ENCODE measurements around the gene RUFY3. TPM values are rescaled to one million over a fixed set of nuclear protein-coding genes. Genes with fewer than 3 reads are reported as not detected.
A peak's percentile ranks its signal among the peaks of the same experiment; 100 is the strongest.

The RUFY3 gene
- total RNA-seq, 3 donors from 2014 or later (not counting 1 experiment from before 2014, with no cell fraction given): 31.6 to 38.1 (median 33.4) TPM

- Histone ChIP-seq H3K4me1 (ENCODE audit: control insufficient read depth, insufficient read depth, low read length) (no peaks in the 10 kb centered on the region), H3K27ac (ENCODE audit: low read length) (no peak overlapping the region), H3K36me3 (ENCODE audit: control insufficient read depth, insufficient read depth, low read length) (peaks cover 26% of the 10 kb centered on the region), H3K4me3 (ENCODE audit: low read length) (no peak overlapping the region), H3K27me3 (ENCODE audit: control insufficient read depth, insufficient read depth, low read length) (no peaks in the 10 kb centered on the region), H3K9me3 (ENCODE audit: control insufficient read depth, insufficient read depth, low read length) (no peaks in the 10 kb centered on the region)
- Mint-ChIP-seq H3K4me1 (no peaks in the 10 kb centered on the region), H3K4me3 (no peak overlapping the region), H3K36me3 (no peaks in the 10 kb centered on the region), H3K27ac (no peak overlapping the region), H3K9me3 (no peaks in the 10 kb centered on the region), H3K27me3 (ENCODE audit: low read depth in 2 of 2) (no peaks in the 10 kb centered on the region)
- no peak for TF ChIP-seq CTCF (IDR thresholded peaks at IDR 0.05)
- WGBS (ENCODE audit: insufficient coverage): 83% methylated on average over 1 of the region's 1 CpG
- intact Hi-C loops (cut with micrococcal nuclease): no loop called here
- no peak for DNase-seq
- no peak for ATAC-seq
Measured at GRCh38 chr4:70788733-70789132, 67.0 kb downstream of the RUFY3 start.

DNA sequence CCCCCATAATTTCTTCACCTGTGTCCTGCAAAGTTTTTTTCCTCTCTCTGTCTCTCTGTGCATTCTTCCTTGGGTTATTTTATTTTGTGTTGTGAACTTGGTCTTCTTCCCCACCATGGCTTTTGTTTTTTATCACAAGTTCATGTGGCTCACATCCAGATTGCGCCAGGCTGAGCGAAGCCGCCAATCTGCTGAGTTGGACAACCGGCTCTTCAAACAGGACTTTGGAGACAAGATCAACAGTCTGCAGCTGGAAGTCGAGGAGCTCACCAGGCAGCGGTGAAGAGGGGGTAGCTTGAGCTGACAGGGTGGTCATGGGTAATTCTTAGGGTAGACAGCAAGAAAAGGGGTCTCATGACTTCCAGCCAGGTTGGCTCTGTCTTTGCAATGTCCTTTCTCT lies 71.9 kb downstream of the RUFY3 start:
- TF ChIP-seq CTCF (IDR thresholded peaks at IDR 0.05): no peak
- Histone ChIP-seq H3K4me3 (ENCODE audit: low read length) (no peak overlapping the region), H3K9me3 (ENCODE audit: control insufficient read depth, insufficient read depth, low read length) (no peaks in the 10 kb centered on the region), H3K27me3 (ENCODE audit: control insufficient read depth, insufficient read depth, low read length) (no peaks in the 10 kb centered on the region), H3K4me1 (ENCODE audit: control insufficient read depth, insufficient read depth, low read length) (no peaks in the 10 kb centered on the region), H3K36me3 (ENCODE audit: control insufficient read depth, insufficient read depth, low read length) (peaks cover 17% of the 10 kb centered on the region), H3K27ac (ENCODE audit: low read length) (no peak overlapping the region)
- intact Hi-C loops (cut with micrococcal nuclease): no loop called here
- H3K36me3 Mint-ChIP-seq: peaks cover 7% of the 10 kb centered on the region
- 97% methylated on average over 6 of the region's 6 CpGs for WGBS (ENCODE audit: insufficient coverage)
- no peaks in the 10 kb centered on the region for H3K4me1 Mint-ChIP-seq
- no peak overlapping the region for H3K27ac Mint-ChIP-seq
- no peaks in the 10 kb centered on the region for H3K9me3 Mint-ChIP-seq
- H3K27me3 Mint-ChIP-seq (ENCODE audit: low read depth in 2 of 2): no peaks in the 10 kb centered on the region
- DNase-seq (no peak), ATAC-seq (no peak)
- H3K4me3 Mint-ChIP-seq: no peak overlapping the region

DNA sequence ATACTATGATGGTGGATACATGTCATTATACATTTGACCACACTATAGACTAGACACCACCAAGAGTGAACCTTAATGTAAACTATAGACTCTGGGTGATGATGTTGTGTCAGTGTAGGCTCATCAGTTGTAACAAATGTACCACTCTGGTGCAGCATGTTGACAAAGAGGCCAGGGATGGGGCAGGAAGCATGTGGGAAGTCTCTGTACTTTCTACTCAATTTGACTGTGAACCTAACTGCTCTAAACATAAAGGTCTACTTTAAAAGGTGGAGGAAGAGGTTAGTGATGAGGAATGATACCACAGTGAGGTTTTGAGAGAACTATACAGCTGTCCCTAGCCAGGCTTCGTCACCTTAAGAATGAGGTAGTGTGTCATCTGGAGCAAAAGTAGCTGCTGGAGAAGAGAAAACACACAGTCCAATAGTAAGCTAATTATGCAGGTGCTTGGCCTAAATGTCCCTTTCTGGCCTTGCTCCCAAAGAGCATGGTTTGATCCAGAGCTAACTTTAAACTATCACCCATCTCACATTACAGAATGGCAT lies 79.6 kb downstream of the RUFY3 start:
- no peaks in the 10 kb centered on the region for H3K9me3 Mint-ChIP-seq
- Histone ChIP-seq H3K36me3 (ENCODE audit: control insufficient read depth, insufficient read depth, low read length) (no peaks in the 10 kb centered on the region), H3K27ac (ENCODE audit: low read length) (no peak overlapping the region), H3K4me1 (ENCODE audit: control insufficient read depth, insufficient read depth, low read length) (no peaks in the 10 kb centered on the region), H3K9me3 (ENCODE audit: control insufficient read depth, insufficient read depth, low read length) (no peaks in the 10 kb centered on the region), H3K27me3 (ENCODE audit: control insufficient read depth, insufficient read depth, low read length) (no peaks in the 10 kb centered on the region), H3K4me3 (ENCODE audit: low read length) (no peak overlapping the region)
- H3K4me1 Mint-ChIP-seq: peaks cover 8% of the 10 kb centered on the region in 2 donors
- WGBS (ENCODE audit: insufficient coverage): 72% methylated on average over 1 of the region's 1 CpG
- no peaks in the 10 kb centered on the region for H3K27me3 Mint-ChIP-seq (ENCODE audit: low read depth in 2 of 2)
- ATAC-seq: no peak
- peak overlapping the region in 1 of 2 donors; percentile 12 for H3K27ac Mint-ChIP-seq
- peak in 1 of 2 donors; percentile 13 for DNase-seq
- no peak overlapping the region for H3K4me3 Mint-ChIP-seq
- intact Hi-C loops (cut with micrococcal nuclease): no loop called here
- no peak for TF ChIP-seq CTCF (IDR thresholded peaks at IDR 0.05)
- H3K36me3 Mint-ChIP-seq: peaks cover 6% of the 10 kb centered on the region

Measured in natural killer cell (primary cell).